Measurements from ENCODE around the gene SENP8. TPM values are rescaled to one million over a fixed set of nuclear protein-coding genes. Genes with fewer than 3 reads are reported as not detected.

The SENP8 gene
- total and polyA plus RNA-seq, 12 donors: 1.8 to 8.8 (median 6.6) TPM

DNA sequence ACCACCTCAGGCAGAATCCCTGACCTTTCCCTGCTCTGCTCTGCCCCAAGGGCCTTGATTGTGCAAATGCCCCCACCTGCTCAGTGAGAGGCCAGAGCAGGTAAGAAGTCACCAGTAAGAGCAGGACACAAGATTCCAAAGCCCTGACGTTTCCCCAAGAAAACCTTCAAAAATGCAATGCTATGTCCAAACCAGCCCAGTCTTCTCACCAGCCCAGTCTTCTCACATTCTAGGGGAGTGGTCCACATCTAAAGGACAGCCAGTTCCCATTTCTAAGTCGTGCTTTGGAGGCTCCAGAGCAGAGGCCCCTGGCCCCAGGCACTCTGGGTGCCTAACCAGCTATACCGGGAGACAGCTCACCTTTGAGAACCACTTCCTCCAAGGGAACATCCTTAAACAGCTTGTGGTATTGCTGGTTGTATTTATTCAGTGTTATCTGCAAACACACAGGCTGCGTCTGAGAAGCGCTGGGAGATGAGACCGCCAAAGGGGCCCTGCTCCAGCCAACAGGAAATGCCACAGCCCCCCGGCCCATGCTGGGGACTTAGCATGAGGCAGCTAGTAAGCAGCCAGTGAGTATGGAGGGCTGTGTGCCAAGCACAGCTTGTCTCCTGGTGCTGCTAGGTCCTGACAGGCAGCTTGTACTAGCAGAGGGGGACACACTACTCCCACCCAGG lies 50.1 kb downstream of the SENP8 start:
- peak in 6 of 8 donors; percentile 43 to 89 (median 62) for ATAC-seq
- no peak for TF ChIP-seq CTCF (IDR thresholded peaks at IDR 0.05)
- H3K4me3 ChIP-seq: no peak overlapping the region
- no peaks in the 10 kb centered on the region for H3K9me3 ChIP-seq
- no peak overlapping the region for H3K27ac ChIP-seq
- 28 to 29% methylated on average over 7 of the region's 7 CpGs for WGBS, 2 donors
- peak in 1 of 2 donors; percentile 23 for DNase-seq
- H3K27me3 ChIP-seq: peaks cover 0 to 5% (median 0%) of the 10 kb centered on the region in 7 donors
- intact Hi-C loops (cut with DNase I): no loop called here
- peaks cover 0 to 13% (median 4%) of the 10 kb centered on the region in 9 donors for H3K4me1 ChIP-seq
- H3K36me3 ChIP-seq: no peaks in the 10 kb centered on the region

GRCh38 chr15:72168808-72169190 lies 50.6 kb downstream of the SENP8 start:
- H3K9me3 ChIP-seq: no peaks in the 10 kb centered on the region
- peaks cover 0 to 13% (median 4%) of the 10 kb centered on the region in 9 donors for H3K4me1 ChIP-seq
- peaks cover 0 to 5% (median 0%) of the 10 kb centered on the region in 7 donors for H3K27me3 ChIP-seq
- H3K4me3 ChIP-seq: no peak overlapping the region
- H3K27ac ChIP-seq: no peak overlapping the region
- intact Hi-C loops (cut with DNase I): no loop called here
- no peaks in the 10 kb centered on the region for H3K36me3 ChIP-seq
- TF ChIP-seq CTCF (IDR thresholded peaks at IDR 0.05): no peak
- peak in 4 of 8 donors; percentile 12 to 51 (median 36) for ATAC-seq
- DNase-seq: no peak
- 39 to 48% methylated on average over 4 of the region's 4 CpGs for WGBS, 2 donors

- no peak overlapping the region for H3K27ac ChIP-seq
- H3K27me3 ChIP-seq: peaks cover 0 to 5% (median 0%) of the 10 kb centered on the region in 7 donors
- H3K9me3 ChIP-seq: no peaks in the 10 kb centered on the region
- ATAC-seq: peak in 2 of 8 donors; percentile 5 to 53
- intact Hi-C loops (cut with DNase I): no loop called here
- H3K36me3 ChIP-seq: no peaks in the 10 kb centered on the region
- no peak for TF ChIP-seq CTCF (IDR thresholded peaks at IDR 0.05)
- DNase-seq: no peak
- H3K4me3 ChIP-seq: no peak overlapping the region
- peaks cover 0 to 13% (median 4%) of the 10 kb centered on the region in 9 donors for H3K4me1 ChIP-seq
- 72 to 78% methylated on average over 10 of the region's 10 CpGs for WGBS, 2 donors
These were observed 51.2 kb downstream of the SENP8 start for GRCh38 chr15:72169236-72169920.

DNA sequence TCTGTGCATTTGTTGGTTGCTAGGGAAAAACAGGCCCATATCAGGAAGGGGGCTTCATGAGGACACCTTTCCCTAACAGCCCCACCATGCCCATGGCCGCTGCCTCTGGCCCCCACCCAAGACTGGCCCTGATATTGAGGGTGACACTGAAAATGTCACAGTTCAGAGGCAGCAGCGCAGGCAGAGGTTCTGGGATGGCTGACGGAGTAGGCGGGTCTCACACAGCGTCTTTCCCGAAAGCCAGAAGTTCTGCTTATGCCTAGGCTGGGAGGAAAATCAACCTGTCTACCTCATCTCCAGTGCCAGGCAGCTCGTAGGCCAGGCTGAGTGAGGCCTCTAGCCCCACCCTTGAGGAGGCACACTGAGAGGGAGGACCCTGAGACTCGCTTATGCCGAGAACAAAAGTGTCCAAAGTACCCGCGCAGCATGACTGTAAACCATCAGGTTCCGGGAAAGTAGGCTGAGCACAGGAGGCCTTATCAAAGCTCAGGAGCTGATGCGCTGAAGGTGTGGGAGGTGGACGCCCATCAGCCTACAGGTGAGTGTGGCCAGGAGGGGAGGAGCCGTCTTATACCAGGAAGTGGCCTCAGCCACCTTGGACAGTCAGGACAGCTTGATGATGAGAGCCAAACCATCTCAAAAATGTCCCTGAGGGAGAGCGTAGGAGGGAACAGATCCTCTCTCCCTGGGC lies 51.9 kb downstream of the SENP8 start:
- no peaks in the 10 kb centered on the region for H3K9me3 ChIP-seq
- peaks cover 0 to 5% (median 0%) of the 10 kb centered on the region in 7 donors for H3K27me3 ChIP-seq
- H3K4me1 ChIP-seq: peaks cover 0 to 13% (median 4%) of the 10 kb centered on the region in 9 donors
- no peak overlapping the region for H3K4me3 ChIP-seq
- no peaks in the 10 kb centered on the region for H3K36me3 ChIP-seq
- H3K27ac ChIP-seq: no peak overlapping the region
- 93% methylated on average over 16 of the region's 16 CpGs for WGBS, 2 donors
- TF ChIP-seq CTCF (IDR thresholded peaks at IDR 0.05): no peak
- ATAC-seq: no peak
- intact Hi-C loops (cut with DNase I): no loop called here
- no peak for DNase-seq
